Left hindlimb (tissue), 1 donor: ENCODE data around the gene QRSL1.
"Not testable (repeated sequence)": the region's sequence is repeated elsewhere in the genome, so short reads cannot be mapped to it uniquely, and the experiment has no call there.

Source experiments
- DNase-seq: peaks from one replicate; pipeline ENCODE4 v3.0.0-alpha.2; 2018

QRSL1 gene

GRCh38 chr6:106685833-106686232 is 56.5 kb downstream of the QRSL1 start:
- no peak for DNase-seq

- no peak for DNase-seq
These were observed 59.0 kb downstream of the QRSL1 start for GRCh38 chr6:106688177-106688951.

GRCh38 chr6:106692112-106692818 is 62.9 kb downstream of the QRSL1 start:
- DNase-seq: peak; percentile 49

GRCh38 chr6:106692819-106693208 is 63.4 kb downstream of the QRSL1 start:
- DNase-seq: no peak

- DNase-seq: no peak
These were observed 64.0 kb downstream of the QRSL1 start for GRCh38 chr6:106693418-106693817.

DNA sequence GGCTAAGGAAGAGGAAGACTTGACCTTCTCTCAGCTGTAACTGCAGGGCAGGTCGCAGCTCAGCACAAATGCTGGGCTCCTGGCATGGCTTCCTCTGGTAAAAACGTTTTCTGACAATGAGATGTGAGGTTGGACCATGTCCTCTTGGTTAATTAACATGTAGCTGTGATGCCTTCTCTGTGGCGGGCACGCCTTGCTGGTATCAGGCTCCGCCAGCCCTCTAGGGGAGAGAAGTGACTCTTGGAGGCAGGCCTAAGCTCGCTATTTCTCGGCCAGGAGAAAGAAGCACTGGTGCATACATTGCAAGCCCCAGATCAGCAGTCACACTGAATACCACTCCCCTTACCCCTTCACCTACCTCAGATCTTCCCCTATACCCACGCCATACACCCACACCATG is 65.0 kb downstream of the QRSL1 start:
- no peak for DNase-seq

DNA sequence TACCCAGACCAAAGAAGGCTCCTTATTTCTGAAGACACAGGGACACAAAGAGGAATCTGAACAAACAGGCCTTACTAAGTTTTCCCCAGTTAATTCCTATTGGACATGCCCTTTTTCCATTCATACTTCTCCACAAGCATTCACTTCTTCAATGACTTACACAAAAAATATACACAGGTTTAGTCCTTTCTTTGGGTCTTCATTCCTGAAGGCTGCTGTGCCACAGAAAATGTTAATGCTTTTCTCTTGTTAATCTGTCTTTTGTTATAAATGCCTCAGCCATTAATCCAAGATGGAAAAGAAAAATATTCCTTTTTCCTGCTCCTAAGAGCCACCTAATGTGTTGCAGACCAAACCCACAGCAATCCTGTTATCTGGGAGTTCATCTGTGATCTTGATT is 71.2 kb downstream of the QRSL1 start:
- no peak for DNase-seq

- DNase-seq: not testable (repeated sequence)
These were observed 71.8 kb downstream of the QRSL1 start for GRCh38 chr6:106701201-106701600.

DNA sequence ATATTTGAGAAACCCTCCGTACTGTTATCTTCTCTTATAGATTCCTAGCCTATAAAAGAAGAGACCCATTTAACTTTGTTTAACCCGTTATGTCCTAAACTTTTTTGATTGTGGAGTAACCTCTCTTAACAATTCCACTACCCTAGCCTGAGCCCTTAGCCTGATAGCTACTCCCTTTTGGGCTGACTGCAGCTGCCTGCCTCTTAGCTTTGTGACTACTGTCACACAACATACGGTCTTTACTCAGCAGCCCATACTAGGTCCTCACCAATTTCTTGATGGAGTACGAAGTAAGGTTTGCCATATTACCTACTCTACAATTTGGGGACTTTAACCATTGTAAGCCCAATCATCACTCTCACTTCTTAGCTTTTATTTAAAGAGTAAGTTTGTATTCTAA is 72.7 kb downstream of the QRSL1 start:
- no peak for DNase-seq

DNA sequence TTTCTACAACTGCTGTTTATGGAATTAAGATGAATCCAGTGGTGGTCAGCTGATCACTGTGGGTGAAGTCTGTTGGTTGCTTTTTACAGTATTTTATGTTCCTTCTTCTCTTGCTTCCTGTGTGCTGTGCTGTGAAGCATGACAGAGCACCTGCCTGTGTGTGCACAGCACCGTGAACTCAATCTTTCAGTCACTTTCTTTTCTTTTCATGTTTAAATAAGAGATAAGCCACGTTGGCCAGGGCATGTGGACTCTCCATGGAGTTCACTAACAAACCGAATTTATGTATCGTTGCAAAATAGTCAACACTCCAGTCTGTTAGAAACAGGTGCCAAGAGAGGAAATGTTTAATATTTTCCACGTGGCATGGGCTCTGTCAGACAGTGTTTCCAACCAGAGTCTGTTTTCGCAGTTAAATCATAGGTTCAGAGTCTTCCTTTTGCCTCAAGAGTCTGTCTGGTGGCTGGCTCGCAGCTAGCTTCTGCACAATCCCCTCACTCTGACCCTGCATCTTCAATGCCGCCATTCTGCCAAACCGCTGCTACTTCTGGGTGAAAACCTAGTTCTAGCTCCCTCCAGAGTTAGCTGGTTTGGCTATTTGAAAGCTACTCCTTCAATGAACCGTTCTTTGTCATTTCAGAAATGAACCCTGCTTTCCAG is 73.2 kb downstream of the QRSL1 start:
- DNase-seq: no peak

GRCh38 chr6:106704327-106704726 is 74.9 kb downstream of the QRSL1 start:
- no peak for DNase-seq

DNA sequence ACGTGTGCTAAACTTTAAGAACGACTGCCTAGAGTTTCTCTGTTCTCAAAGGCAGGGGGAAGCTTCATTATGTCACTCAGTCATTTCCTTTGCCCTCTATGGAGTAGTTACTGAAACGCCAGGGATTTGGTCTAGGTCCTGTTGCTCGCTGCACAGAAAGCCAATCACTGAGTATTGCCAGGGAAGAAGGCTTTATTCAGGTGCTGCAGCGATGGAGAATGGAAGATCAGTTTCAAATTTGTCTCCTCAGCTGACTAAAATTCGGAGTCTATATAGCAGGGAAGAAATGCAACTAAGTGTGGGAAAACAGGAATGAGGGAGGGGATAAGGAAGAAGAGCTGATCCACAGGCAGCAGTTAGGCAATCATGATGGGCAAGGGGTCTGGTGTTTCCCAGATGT is 75.8 kb downstream of the QRSL1 start:
- DNase-seq: no peak

- DNase-seq: no peak
These were observed 81.2 kb downstream of the QRSL1 start for GRCh38 chr6:106710580-106710979.

GRCh38 chr6:106714281-106714680 is 84.9 kb downstream of the QRSL1 start:
- DNase-seq: no peak

- no peak for DNase-seq
These were observed 86.5 kb downstream of the QRSL1 start for GRCh38 chr6:106715922-106716321.

DNA sequence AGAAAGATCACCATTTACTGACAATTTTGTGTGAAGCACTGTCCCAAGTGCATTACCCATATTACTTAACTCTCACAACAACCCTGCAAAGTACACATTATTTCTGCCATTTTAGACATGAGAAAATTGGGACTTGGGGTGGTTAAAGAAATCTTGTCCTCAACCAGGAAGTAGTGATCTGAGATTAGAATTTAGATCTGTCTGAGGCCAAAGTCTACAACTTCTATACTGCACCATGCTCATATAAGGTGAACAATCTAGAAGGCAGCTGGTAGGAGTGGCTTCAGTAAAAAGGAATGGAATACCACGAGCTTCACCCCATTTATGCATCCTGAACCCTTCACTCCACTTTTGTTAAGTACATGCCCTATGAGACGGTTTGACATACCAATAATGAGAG is 87.6 kb downstream of the QRSL1 start:
- no peak for DNase-seq
